ENCODE data around the gene INSC. TPM values are rescaled to one million over a fixed set of nuclear protein-coding genes. Genes with fewer than 3 reads are reported as not detected.
A peak's percentile ranks its signal among the peaks of the same experiment; 100 is the strongest.

INSC gene
- total and polyA plus RNA-seq, 4 donors: 3.0 to 13.9 (median 7.5) TPM

- H3K4me1 ChIP-seq (ENCODE audit: control insufficient read depth, insufficient read depth, low read length): no peaks in the 10 kb centered on the region
- H3K27me3 ChIP-seq (ENCODE audit: control insufficient read depth, insufficient read depth, low read length): no peaks in the 10 kb centered on the region
- H3K36me3 ChIP-seq (ENCODE audit: control insufficient read depth, insufficient read depth, low read length): no peaks in the 10 kb centered on the region
- no peak overlapping the region for H3K27ac ChIP-seq (ENCODE audit: low read depth, low read length)
- no peak for DNase-seq (ENCODE audit: low read depth in 4 of 6, low spot score in 6 of 6)
- no peak overlapping the region for H3K4me3 ChIP-seq (ENCODE audit: low read depth, low read length)
- H3K9me3 ChIP-seq (ENCODE audit: control insufficient read depth, insufficient read depth, low read length): no peaks in the 10 kb centered on the region
These were observed 29.1 kb downstream of the INSC start for GRCh38 chr11:15143855-15144254.

DNA sequence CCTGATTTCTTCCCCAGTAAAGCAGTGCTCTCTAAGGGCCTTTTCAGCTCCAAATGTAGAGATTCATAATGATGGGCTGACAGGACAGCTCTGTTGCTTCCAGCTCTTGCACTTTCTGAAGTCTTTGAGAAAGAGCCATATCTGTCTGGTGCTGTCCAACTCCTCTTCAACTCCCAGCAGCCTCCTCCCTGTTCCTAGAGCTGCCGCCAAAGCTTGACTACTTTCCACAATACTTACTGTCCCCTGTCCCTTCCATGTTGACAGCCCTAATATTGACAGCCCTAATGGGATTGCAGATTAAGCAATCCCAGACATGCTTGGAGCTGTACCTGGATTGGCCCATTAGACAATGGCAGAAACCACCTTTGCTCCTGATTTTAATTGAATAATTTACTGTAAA lies 29.6 kb downstream of the INSC start:
- no peak overlapping the region for H3K27ac ChIP-seq (ENCODE audit: low read depth, low read length)
- no peak for DNase-seq (ENCODE audit: low read depth in 4 of 6, low spot score in 6 of 6)
- H3K36me3 ChIP-seq (ENCODE audit: control insufficient read depth, insufficient read depth, low read length): no peaks in the 10 kb centered on the region
- H3K4me1 ChIP-seq (ENCODE audit: control insufficient read depth, insufficient read depth, low read length): no peaks in the 10 kb centered on the region
- H3K27me3 ChIP-seq (ENCODE audit: control insufficient read depth, insufficient read depth, low read length): no peaks in the 10 kb centered on the region
- 71% methylated on average over 1 of the region's 1 CpG for WGBS (ENCODE audit: insufficient coverage)
- no peaks in the 10 kb centered on the region for H3K9me3 ChIP-seq (ENCODE audit: control insufficient read depth, insufficient read depth, low read length)
- no peak overlapping the region for H3K4me3 ChIP-seq (ENCODE audit: low read depth, low read length)

GRCh38 chr11:15145151-15145550 lies 30.4 kb downstream of the INSC start:
- Histone ChIP-seq H3K27me3 (ENCODE audit: control insufficient read depth, insufficient read depth, low read length) (no peaks in the 10 kb centered on the region), H3K4me1 (ENCODE audit: control insufficient read depth, insufficient read depth, low read length) (no peaks in the 10 kb centered on the region), H3K4me3 (ENCODE audit: low read depth, low read length) (no peak overlapping the region), H3K36me3 (ENCODE audit: control insufficient read depth, insufficient read depth, low read length) (no peaks in the 10 kb centered on the region), H3K27ac (ENCODE audit: low read depth, low read length) (no peak overlapping the region), H3K9me3 (ENCODE audit: control insufficient read depth, insufficient read depth, low read length) (no peaks in the 10 kb centered on the region)
- no peak for DNase-seq (ENCODE audit: low read depth in 4 of 6, low spot score in 6 of 6)
- 85% methylated on average over 2 of the region's 2 CpGs for WGBS (ENCODE audit: insufficient coverage)

DNA sequence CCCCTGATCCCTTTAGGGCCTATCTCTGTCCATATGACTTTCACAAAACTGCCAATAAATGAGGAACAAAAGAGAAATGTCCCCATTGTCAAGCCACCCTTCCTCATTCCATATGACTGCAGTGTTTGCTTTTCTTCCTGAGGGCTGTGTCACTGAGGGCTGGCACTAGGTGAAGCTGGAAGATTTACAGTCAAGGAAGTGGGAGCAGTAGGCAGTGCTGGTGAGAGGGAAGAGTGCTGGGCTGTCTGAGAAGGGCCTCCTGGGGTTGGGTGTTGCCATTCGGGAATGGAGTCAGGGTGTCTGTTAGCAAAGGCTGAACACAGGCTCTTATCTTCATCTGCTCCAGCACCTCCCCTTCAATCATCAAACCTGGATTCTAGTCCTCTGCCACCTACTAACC lies 30.9 kb downstream of the INSC start:
- WGBS (ENCODE audit: insufficient coverage): no CpG with 5 or more reads among the region's 1 CpG
- Histone ChIP-seq H3K36me3 (ENCODE audit: control insufficient read depth, insufficient read depth, low read length) (no peaks in the 10 kb centered on the region), H3K9me3 (ENCODE audit: control insufficient read depth, insufficient read depth, low read length) (no peaks in the 10 kb centered on the region), H3K27me3 (ENCODE audit: control insufficient read depth, insufficient read depth, low read length) (no peaks in the 10 kb centered on the region), H3K4me3 (ENCODE audit: low read depth, low read length) (no peak overlapping the region), H3K4me1 (ENCODE audit: control insufficient read depth, insufficient read depth, low read length) (no peaks in the 10 kb centered on the region), H3K27ac (ENCODE audit: low read depth, low read length) (peak overlapping the region; percentile 69)
- no peak for DNase-seq (ENCODE audit: low read depth in 4 of 6, low spot score in 6 of 6)

- 31% methylated on average over 3 of the region's 3 CpGs for WGBS (ENCODE audit: insufficient coverage)
- Histone ChIP-seq H3K27me3 (ENCODE audit: control insufficient read depth, insufficient read depth, low read length) (no peaks in the 10 kb centered on the region), H3K27ac (ENCODE audit: low read depth, low read length) (peak overlapping the region; percentile 69), H3K9me3 (ENCODE audit: control insufficient read depth, insufficient read depth, low read length) (no peaks in the 10 kb centered on the region), H3K4me1 (ENCODE audit: control insufficient read depth, insufficient read depth, low read length) (no peaks in the 10 kb centered on the region), H3K36me3 (ENCODE audit: control insufficient read depth, insufficient read depth, low read length) (no peaks in the 10 kb centered on the region), H3K4me3 (ENCODE audit: low read depth, low read length) (no peak overlapping the region)
- DNase-seq (ENCODE audit: low read depth in 4 of 6, low spot score in 6 of 6): peak in 2 of 6 donors; percentile 22 to 27
These were observed 31.7 kb downstream of the INSC start for GRCh38 chr11:15146271-15147003.

- DNase-seq (ENCODE audit: low read depth in 4 of 6, low spot score in 6 of 6): peak in 2 of 6 donors; percentile 29 to 68
These were observed 33.4 kb downstream of the INSC start for GRCh38 chr11:15148169-15148568.

DNA sequence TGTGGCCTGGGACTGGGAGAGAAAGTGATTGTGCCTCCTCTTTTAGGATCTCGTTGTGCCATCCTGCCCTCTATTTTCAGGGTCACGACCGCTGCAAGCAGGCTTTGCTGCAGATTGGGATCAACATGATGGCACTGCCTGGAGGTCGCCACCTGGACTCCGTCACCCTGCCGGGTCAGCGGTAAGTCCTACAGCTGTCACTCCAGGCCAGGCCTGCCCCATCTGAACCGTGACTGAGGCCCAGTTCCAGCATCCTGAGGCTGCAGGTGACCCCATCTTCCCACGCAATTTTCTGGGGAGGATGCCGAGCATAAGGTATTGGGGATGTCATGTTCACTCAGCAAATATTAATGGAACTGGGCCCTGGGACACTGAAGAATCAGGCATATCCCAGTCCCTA lies 34.3 kb downstream of the INSC start:
- Histone ChIP-seq H3K4me1 (ENCODE audit: control insufficient read depth, insufficient read depth, low read length) (no peaks in the 10 kb centered on the region), H3K27me3 (ENCODE audit: control insufficient read depth, insufficient read depth, low read length) (no peaks in the 10 kb centered on the region), H3K9me3 (ENCODE audit: control insufficient read depth, insufficient read depth, low read length) (no peaks in the 10 kb centered on the region), H3K36me3 (ENCODE audit: control insufficient read depth, insufficient read depth, low read length) (no peaks in the 10 kb centered on the region), H3K4me3 (ENCODE audit: low read depth, low read length) (no peak overlapping the region), H3K27ac (ENCODE audit: low read depth, low read length) (no peak overlapping the region)
- 88% methylated on average over 10 of the region's 10 CpGs for WGBS (ENCODE audit: insufficient coverage)
- no peak for DNase-seq (ENCODE audit: low read depth in 4 of 6, low spot score in 6 of 6)

More at GRCh38 chr11:15148169-15148568, 33.4 kb downstream of the INSC start:
- Histone ChIP-seq H3K27me3 (ENCODE audit: control insufficient read depth, insufficient read depth, low read length) (no peaks in the 10 kb centered on the region), H3K36me3 (ENCODE audit: control insufficient read depth, insufficient read depth, low read length) (no peaks in the 10 kb centered on the region), H3K9me3 (ENCODE audit: control insufficient read depth, insufficient read depth, low read length) (no peaks in the 10 kb centered on the region), H3K4me1 (ENCODE audit: control insufficient read depth, insufficient read depth, low read length) (no peaks in the 10 kb centered on the region), H3K27ac (ENCODE audit: low read depth, low read length) (no peak overlapping the region), H3K4me3 (ENCODE audit: low read depth, low read length) (no peak overlapping the region)
- 32% methylated on average over 2 of the region's 4 CpGs for WGBS (ENCODE audit: insufficient coverage)

DNA sequence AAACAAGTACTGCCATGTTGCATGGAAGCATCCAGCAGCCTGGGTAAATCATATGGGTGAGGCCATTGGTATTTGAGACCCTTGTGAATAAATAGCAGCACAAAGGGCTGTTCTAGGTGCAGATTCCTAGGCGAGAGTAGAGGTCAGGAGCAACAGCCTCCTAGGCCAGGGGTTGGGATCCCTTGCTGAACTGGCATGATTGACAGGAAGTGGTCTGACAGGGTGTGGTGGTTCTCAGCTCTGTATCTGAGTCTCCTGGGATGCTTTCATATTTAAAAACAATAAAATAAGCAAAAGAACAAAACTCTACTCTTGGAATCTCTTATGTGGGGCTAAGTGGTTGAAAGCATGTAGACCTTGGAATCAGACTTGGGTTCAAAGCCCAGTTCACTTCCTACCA lies 35.8 kb downstream of the INSC start:
- Histone ChIP-seq H3K9me3 (ENCODE audit: control insufficient read depth, insufficient read depth, low read length) (no peaks in the 10 kb centered on the region), H3K4me1 (ENCODE audit: control insufficient read depth, insufficient read depth, low read length) (no peaks in the 10 kb centered on the region), H3K36me3 (ENCODE audit: control insufficient read depth, insufficient read depth, low read length) (no peaks in the 10 kb centered on the region), H3K27ac (ENCODE audit: low read depth, low read length) (no peak overlapping the region), H3K4me3 (ENCODE audit: low read depth, low read length) (no peak overlapping the region), H3K27me3 (ENCODE audit: control insufficient read depth, insufficient read depth, low read length) (no peaks in the 10 kb centered on the region)
- no peak for DNase-seq (ENCODE audit: low read depth in 4 of 6, low spot score in 6 of 6)
- no CpG with 5 or more reads among the region's 1 CpG for WGBS (ENCODE audit: insufficient coverage)

DNA sequence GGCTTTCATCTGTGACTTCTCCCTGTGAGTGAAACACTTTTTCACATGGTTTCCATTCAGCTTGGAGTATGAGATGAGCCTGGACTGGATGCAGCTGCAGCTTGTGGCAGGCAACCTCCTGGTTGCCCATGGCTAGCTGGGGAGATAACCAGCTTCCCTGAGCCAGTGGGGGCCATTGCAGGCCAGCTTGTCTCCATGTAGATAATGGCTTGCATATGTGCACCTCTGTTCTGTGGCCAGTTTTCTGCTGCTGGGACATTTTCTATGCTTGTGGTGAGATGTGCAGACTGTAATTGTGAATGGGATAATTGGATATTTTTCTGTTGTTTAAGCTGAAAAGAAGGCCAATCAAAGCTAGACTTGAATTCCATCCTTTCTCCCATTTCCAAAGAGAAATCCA lies 38.5 kb downstream of the INSC start:
- Histone ChIP-seq H3K27me3 (ENCODE audit: control insufficient read depth, insufficient read depth, low read length) (no peaks in the 10 kb centered on the region), H3K36me3 (ENCODE audit: control insufficient read depth, insufficient read depth, low read length) (no peaks in the 10 kb centered on the region), H3K9me3 (ENCODE audit: control insufficient read depth, insufficient read depth, low read length) (no peaks in the 10 kb centered on the region), H3K27ac (ENCODE audit: low read depth, low read length) (no peak overlapping the region), H3K4me1 (ENCODE audit: control insufficient read depth, insufficient read depth, low read length) (peaks cover 3% of the 10 kb centered on the region), H3K4me3 (ENCODE audit: low read depth, low read length) (no peak overlapping the region)
- no peak for DNase-seq (ENCODE audit: low read depth in 4 of 6, low spot score in 6 of 6)

GRCh38 chr11:15157181-15157580 lies 42.5 kb downstream of the INSC start:
- Histone ChIP-seq H3K4me1 (ENCODE audit: control insufficient read depth, insufficient read depth, low read length) (peaks cover 6% of the 10 kb centered on the region), H3K9me3 (ENCODE audit: control insufficient read depth, insufficient read depth, low read length) (no peaks in the 10 kb centered on the region), H3K27ac (ENCODE audit: low read depth, low read length) (no peak overlapping the region), H3K36me3 (ENCODE audit: control insufficient read depth, insufficient read depth, low read length) (no peaks in the 10 kb centered on the region), H3K27me3 (ENCODE audit: control insufficient read depth, insufficient read depth, low read length) (no peaks in the 10 kb centered on the region), H3K4me3 (ENCODE audit: low read depth, low read length) (no peak overlapping the region)
- no CpG with 5 or more reads among the region's 3 CpGs for WGBS (ENCODE audit: insufficient coverage)
- no peak for DNase-seq (ENCODE audit: low read depth in 4 of 6, low spot score in 6 of 6)
